Endothelial cell (in vitro differentiated cells): ENCODE measurements around the gene NLK. TPM values are rescaled to one million over a fixed set of nuclear protein-coding genes. Genes with fewer than 3 reads are reported as not detected.

Experiments
- DNase-seq: peaks from one replicate; pipeline ENCODE4 v3.0.0; 2021; ENCODE audit warnings: low spot score
- H3K27ac Mint-ChIP-seq: one replicate; pipeline ENCODE4 v1.8.0; 2021; ENCODE audit warnings: mixed read lengths, inconsistent platforms; ENCODE audit not compliant: unreplicated experiment
- H3K27me3 Mint-ChIP-seq: one replicate; pipeline ENCODE4 v1.8.0; 2021; ENCODE audit warnings: mild to moderate bottlenecking, moderate library complexity, mixed read lengths, inconsistent platforms; ENCODE audit not compliant: unreplicated experiment
- H3K36me3 Mint-ChIP-seq: one replicate; pipeline ENCODE4 v1.8.0; 2021; ENCODE audit warnings: mild to moderate bottlenecking, low read depth, mixed read lengths, inconsistent platforms; ENCODE audit not compliant: unreplicated experiment
- H3K4me1 Mint-ChIP-seq: one replicate; pipeline ENCODE4 v1.8.0; 2021; ENCODE audit warnings: mild to moderate bottlenecking, mixed read lengths, inconsistent platforms; ENCODE audit not compliant: unreplicated experiment
- H3K4me3 Mint-ChIP-seq: one replicate; pipeline ENCODE4 v1.8.0; 2021; ENCODE audit warnings: mild to moderate bottlenecking, mixed read lengths, inconsistent platforms; ENCODE audit not compliant: unreplicated experiment
- H3K9me3 Mint-ChIP-seq: one replicate; pipeline ENCODE4 v1.8.0; 2021; ENCODE audit warnings: mixed read lengths, inconsistent platforms; ENCODE audit not compliant: unreplicated experiment
- total RNA-seq: library from RNA; stranded (reverse); fragmentation: NEBNext Ultra II Directional; extraction: Animal tissue kit (Norgen Biotek cat#: 25700); gene quantifications from one replicate; pipeline ENCODE4 v1.2.1, GENCODE V29; 2021; ENCODE audit not compliant: unreplicated experiment
- TF ChIP-seq, protein P1 (sequence below): fragments of 200-600 bp; sonication (generic); IDR thresholded peaks from one replicate; pipeline ENCODE4 v1.5.0; 2021; ENCODE audit warnings: antibody characterized with exemption; ENCODE audit not compliant: unreplicated experiment

NLK gene
- total RNA-seq, 1 donor from 2014 or later = 53.7 TPM

- no peak for DNase-seq
- Mint-ChIP-seq H3K9me3 (no peaks in the 10 kb centered on the region), H3K27ac (no peak overlapping the region), H3K27me3 (peaks cover 4% of the 10 kb centered on the region), H3K4me1 (peaks cover 24% of the 10 kb centered on the region), H3K36me3 (peaks cover 15% of the 10 kb centered on the region), H3K4me3 (no peak overlapping the region)
- TF ChIP-seq, protein P1, sequence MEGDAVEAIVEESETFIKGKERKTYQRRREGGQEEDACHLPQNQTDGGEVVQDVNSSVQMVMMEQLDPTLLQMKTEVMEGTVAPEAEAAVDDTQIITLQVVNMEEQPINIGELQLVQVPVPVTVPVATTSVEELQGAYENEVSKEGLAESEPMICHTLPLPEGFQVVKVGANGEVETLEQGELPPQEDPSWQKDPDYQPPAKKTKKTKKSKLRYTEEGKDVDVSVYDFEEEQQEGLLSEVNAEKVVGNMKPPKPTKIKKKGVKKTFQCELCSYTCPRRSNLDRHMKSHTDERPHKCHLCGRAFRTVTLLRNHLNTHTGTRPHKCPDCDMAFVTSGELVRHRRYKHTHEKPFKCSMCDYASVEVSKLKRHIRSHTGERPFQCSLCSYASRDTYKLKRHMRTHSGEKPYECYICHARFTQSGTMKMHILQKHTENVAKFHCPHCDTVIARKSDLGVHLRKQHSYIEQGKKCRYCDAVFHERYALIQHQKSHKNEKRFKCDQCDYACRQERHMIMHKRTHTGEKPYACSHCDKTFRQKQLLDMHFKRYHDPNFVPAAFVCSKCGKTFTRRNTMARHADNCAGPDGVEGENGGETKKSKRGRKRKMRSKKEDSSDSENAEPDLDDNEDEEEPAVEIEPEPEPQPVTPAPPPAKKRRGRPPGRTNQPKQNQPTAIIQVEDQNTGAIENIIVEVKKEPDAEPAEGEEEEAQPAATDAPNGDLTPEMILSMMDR = no peak
These were observed 26.6 kb downstream of the NLK start for GRCh38 chr17:28069061-28069460.

DNA sequence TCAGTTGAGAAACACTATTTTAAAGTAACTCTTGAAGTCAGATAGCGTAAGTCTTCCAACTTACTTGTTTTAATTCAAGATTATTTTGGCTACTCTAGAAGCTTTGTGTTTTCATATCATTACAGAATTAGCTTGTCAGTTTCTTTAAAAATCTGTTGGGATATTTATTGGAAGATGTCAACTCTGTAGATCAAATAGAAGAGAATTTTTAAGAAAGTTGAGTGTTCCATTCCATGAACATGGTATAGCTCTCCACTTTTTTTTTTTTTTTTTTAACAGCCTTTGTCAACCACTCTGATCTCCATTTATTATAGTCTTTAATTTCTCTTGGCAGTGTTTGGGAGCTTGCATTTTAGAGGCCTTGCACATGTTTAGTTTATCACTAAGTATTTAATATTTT is 28.7 kb downstream of the NLK start:
- peaks cover 22% of the 10 kb centered on the region for H3K4me1 Mint-ChIP-seq
- TF ChIP-seq, protein P1 = no peak
- no peaks in the 10 kb centered on the region for H3K9me3 Mint-ChIP-seq
- DNase-seq = no peak
- H3K4me3 Mint-ChIP-seq = no peak overlapping the region
- no peak overlapping the region for H3K27ac Mint-ChIP-seq
- H3K36me3 Mint-ChIP-seq = peaks cover 15% of the 10 kb centered on the region
- H3K27me3 Mint-ChIP-seq = peaks cover 3% of the 10 kb centered on the region

DNA sequence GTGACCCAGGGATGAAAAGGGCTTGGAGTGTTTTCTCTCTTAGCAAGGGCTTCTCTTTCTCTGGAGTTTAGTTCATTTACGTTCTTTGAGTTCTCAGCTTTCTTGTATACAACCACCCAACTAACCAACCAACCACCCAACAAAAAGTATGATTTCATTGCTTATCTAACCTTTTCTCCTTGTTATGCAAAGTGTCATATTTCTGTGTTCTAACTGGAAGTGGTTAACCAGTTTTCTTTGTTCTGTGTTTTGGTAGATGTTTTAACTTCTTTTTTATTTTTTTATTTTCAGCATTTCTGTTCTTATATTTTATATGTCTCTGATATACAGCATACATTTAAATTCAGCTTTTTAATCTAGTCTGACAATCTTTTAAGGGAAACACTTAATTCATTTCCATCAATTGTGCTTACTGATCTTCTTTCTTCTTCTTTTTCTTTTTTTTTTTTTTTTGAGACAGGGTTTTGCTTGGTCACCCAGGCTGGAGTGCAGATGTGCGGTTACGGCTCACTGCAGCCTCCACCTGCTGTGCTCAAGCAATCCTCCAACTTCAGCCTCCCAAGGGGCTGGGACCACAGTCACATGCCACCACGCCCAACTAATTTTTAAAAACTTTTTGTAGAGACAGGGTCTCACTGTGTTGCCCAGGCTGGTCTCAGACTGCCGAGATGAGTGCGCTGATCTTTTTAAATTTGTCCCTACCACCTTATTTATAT is 29.6 kb downstream of the NLK start:
- H3K27ac Mint-ChIP-seq = peak overlapping the region; percentile 6
- TF ChIP-seq, protein P1 = no peak
- peaks cover 3% of the 10 kb centered on the region for H3K27me3 Mint-ChIP-seq
- peaks cover 15% of the 10 kb centered on the region for H3K36me3 Mint-ChIP-seq
- H3K9me3 Mint-ChIP-seq = no peaks in the 10 kb centered on the region
- peaks cover 19% of the 10 kb centered on the region for H3K4me1 Mint-ChIP-seq
- no peak for DNase-seq
- H3K4me3 Mint-ChIP-seq = no peak overlapping the region

GRCh38 chr17:28072936-28073533 is 30.6 kb downstream of the NLK start:
- Mint-ChIP-seq H3K27ac (no peak overlapping the region), H3K27me3 (peaks cover 3% of the 10 kb centered on the region), H3K4me1 (peaks cover 18% of the 10 kb centered on the region), H3K9me3 (no peaks in the 10 kb centered on the region), H3K36me3 (peaks cover 15% of the 10 kb centered on the region), H3K4me3 (no peak overlapping the region)
- DNase-seq = no peak
- TF ChIP-seq, protein P1 = no peak

- peaks cover 15% of the 10 kb centered on the region for H3K36me3 Mint-ChIP-seq
- H3K9me3 Mint-ChIP-seq = no peaks in the 10 kb centered on the region
- no peak overlapping the region for H3K4me3 Mint-ChIP-seq
- no peak overlapping the region for H3K27ac Mint-ChIP-seq
- peaks cover 1% of the 10 kb centered on the region for H3K27me3 Mint-ChIP-seq
- peaks cover 18% of the 10 kb centered on the region for H3K4me1 Mint-ChIP-seq
- TF ChIP-seq, protein P1 = no peak
- no peak for DNase-seq
These were observed 31.5 kb downstream of the NLK start for GRCh38 chr17:28074010-28074409.
